ENCODE data around the gene UVRAG.

Gene UVRAG

GRCh38 chr11:75946531-75947530 is 131.8 kb downstream of the UVRAG start:
- Histone ChIP-seq H2AFZ (ENCODE audit: low read length) (no peak overlapping the region), H3K36me3 (replicated peaks; ENCODE audit: insufficient read depth, low read length) (no peaks in the 10 kb centered on the region), H3K4me1 (ENCODE audit: low read length) (peaks cover 32% of the 10 kb centered on the region), H3K9me2 (replicated peaks; ENCODE audit: insufficient read depth, low read length) (no peaks in the 10 kb centered on the region), H3K27me3 (replicated peaks; ENCODE audit: insufficient read depth, low read length) (no peaks in the 10 kb centered on the region), H3K79me2 (ENCODE audit: low read length) (no peaks in the 10 kb centered on the region), H3K27ac (ENCODE audit: low read length) (peak overlapping the region; percentile 60; the same call in 1 of the 2 replicates), H3K4me3 (ENCODE audit: low read length) (no peak overlapping the region), H4K20me1 (ENCODE audit: insufficient read depth, low read length) (no peaks in the 10 kb centered on the region), H3K9me3 (replicated peaks; ENCODE audit: insufficient read depth, low read length) (no peaks in the 10 kb centered on the region), H3F3A (ENCODE audit: insufficient read depth, low read length) (peaks cover 10% of the 10 kb centered on the region; the same call in 1 of the 2 replicates), H3K9ac (ENCODE audit: low read length) (no peak overlapping the region; the same call in 1 of the 2 replicates), H3K4me2 (ENCODE audit: low read depth, low read length) (peak overlapping the region; percentile 36)
- peak; percentile 18 for DNase-seq
- TF ChIP-seq EZH2 (optimal IDR thresholded peaks at IDR 0.05; ENCODE audit: low read depth, low read length) (no peak), EZH2phosphoT487 (IDR thresholded peaks at IDR 0.05; ENCODE audit: low read length) (no peak), CTCF (IDR thresholded peaks at IDR 0.05; ENCODE audit: low read length) (no peak)

- Histone ChIP-seq H3F3A (ENCODE audit: insufficient read depth, low read length) (peaks cover 10% of the 10 kb centered on the region; the same call in 1 of the 2 replicates), H3K4me3 (ENCODE audit: low read length) (no peak overlapping the region), H3K9me2 (replicated peaks; ENCODE audit: insufficient read depth, low read length) (no peaks in the 10 kb centered on the region), H3K27me3 (replicated peaks; ENCODE audit: insufficient read depth, low read length) (no peaks in the 10 kb centered on the region), H2AFZ (ENCODE audit: low read length) (no peak overlapping the region), H3K4me2 (ENCODE audit: low read depth, low read length) (no peak overlapping the region), H3K79me2 (ENCODE audit: low read length) (no peaks in the 10 kb centered on the region), H3K9ac (ENCODE audit: low read length) (no peak overlapping the region), H3K4me1 (ENCODE audit: low read length) (peaks cover 30% of the 10 kb centered on the region), H3K9me3 (replicated peaks; ENCODE audit: insufficient read depth, low read length) (no peaks in the 10 kb centered on the region), H3K36me3 (replicated peaks; ENCODE audit: insufficient read depth, low read length) (no peaks in the 10 kb centered on the region), H4K20me1 (ENCODE audit: insufficient read depth, low read length) (no peaks in the 10 kb centered on the region), H3K27ac (ENCODE audit: low read length) (no peak overlapping the region)
- DNase-seq = no peak
- TF ChIP-seq EZH2 (optimal IDR thresholded peaks at IDR 0.05; ENCODE audit: low read depth, low read length) (no peak), CTCF (IDR thresholded peaks at IDR 0.05; ENCODE audit: low read length) (no peak), EZH2phosphoT487 (IDR thresholded peaks at IDR 0.05; ENCODE audit: low read length) (no peak)
Measured at GRCh38 chr11:75949023-75949672, 134.1 kb downstream of the UVRAG start.

- Histone ChIP-seq H4K20me1 (ENCODE audit: insufficient read depth, low read length) (no peaks in the 10 kb centered on the region), H3K27me3 (replicated peaks; ENCODE audit: insufficient read depth, low read length) (no peaks in the 10 kb centered on the region), H3K9me2 (replicated peaks; ENCODE audit: insufficient read depth, low read length) (no peaks in the 10 kb centered on the region), H3K9ac (ENCODE audit: low read length) (no peak overlapping the region), H3K36me3 (replicated peaks; ENCODE audit: insufficient read depth, low read length) (no peaks in the 10 kb centered on the region), H3K4me3 (ENCODE audit: low read length) (no peak overlapping the region), H3K4me2 (ENCODE audit: low read depth, low read length) (no peak overlapping the region), H3K9me3 (replicated peaks; ENCODE audit: insufficient read depth, low read length) (no peaks in the 10 kb centered on the region), H2AFZ (ENCODE audit: low read length) (no peak overlapping the region), H3F3A (ENCODE audit: insufficient read depth, low read length) (peaks cover 10% of the 10 kb centered on the region; the same call in 1 of the 2 replicates), H3K27ac (ENCODE audit: low read length) (no peak overlapping the region), H3K79me2 (ENCODE audit: low read length) (no peaks in the 10 kb centered on the region), H3K4me1 (ENCODE audit: low read length) (peaks cover 29% of the 10 kb centered on the region)
- DNase-seq = no peak
- TF ChIP-seq EZH2phosphoT487 (IDR thresholded peaks at IDR 0.05; ENCODE audit: low read length) (no peak), CTCF (IDR thresholded peaks at IDR 0.05; ENCODE audit: low read length) (no peak), EZH2 (optimal IDR thresholded peaks at IDR 0.05; ENCODE audit: low read depth, low read length) (no peak)
Measured at GRCh38 chr11:75950141-75950540, 135.1 kb downstream of the UVRAG start.
